DOHH2 (cell line): ENCODE results near the gene KANK4.

Experiments used
- H3F3A ChIP-seq: fragments of 200-600 bp; sonication (generic), shearing (Covaris generic); 2 replicates; pipeline ENCODE4 v1.6.0; 2016; ENCODE audit warnings: antibody characterized with exemption, mild to moderate bottlenecking; ENCODE audit not compliant: control insufficient read depth, insufficient read depth
- H3K27ac ChIP-seq: fragments of 200-600 bp; sonication (generic); 2 replicates; pipeline ENCODE4 v1.5.1; 2014; ENCODE audit warnings: low read depth, mild to moderate bottlenecking, low read length, moderate library complexity
- H3K27me3 ChIP-seq: fragments of 200-600 bp; sonication (generic); 2 replicates; pipeline ENCODE4 v1.6.1; 2014; ENCODE audit warnings: mild to moderate bottlenecking, low read length, mixed read lengths; ENCODE audit not compliant: control insufficient read depth
- H3K36me3 ChIP-seq: fragments of 200-600 bp; sonication (generic); 2 replicates; pipeline ENCODE4 v1.6.1; 2014; ENCODE audit warnings: mild to moderate bottlenecking, low read length, moderate library complexity, mixed read lengths; ENCODE audit not compliant: control insufficient read depth
- H3K4me1 ChIP-seq: fragments of 200-600 bp; sonication (generic); 2 replicates; pipeline ENCODE4 v1.6.1; 2014; ENCODE audit warnings: mild to moderate bottlenecking, low read length, mixed read lengths; ENCODE audit not compliant: control insufficient read depth
- H3K4me2 ChIP-seq: fragments of 200-600 bp; sonication (generic); 2 replicates; pipeline ENCODE4 v1.6.0; 2014; ENCODE audit warnings: mild to moderate bottlenecking, low read length, moderate library complexity
- H3K4me3 ChIP-seq: fragments of 200-600 bp; sonication (generic); 2 replicates; pipeline ENCODE4 v1.5.1; 2014; ENCODE audit warnings: mild to moderate bottlenecking, low read length, mixed read lengths
- H3K79me2 ChIP-seq: fragments of 200-600 bp; sonication (generic); 2 replicates; pipeline ENCODE4 v1.6.1; 2014; ENCODE audit warnings: mild to moderate bottlenecking, low read length, mixed read lengths; ENCODE audit not compliant: control insufficient read depth
- H3K9me2 ChIP-seq: fragments of 200-600 bp; sonication (generic); replicated peaks from 2 replicates; pipeline ENCODE4 v1.6.1; 2014; ENCODE audit warnings: mild to moderate bottlenecking, low read length, mixed read lengths; ENCODE audit not compliant: control insufficient read depth
- H3K9me3 ChIP-seq: fragments of 200-600 bp; sonication (generic); 2 replicates; pipeline ENCODE4 v1.6.1; 2014; ENCODE audit warnings: antibody characterized with exemption, low read length, mixed read lengths; ENCODE audit not compliant: control insufficient read depth, insufficient read depth
- H4K20me1 ChIP-seq: fragments of 200-600 bp; sonication (generic); 2 replicates; pipeline ENCODE4 v1.6.0; 2014; ENCODE audit warnings: low read depth, mild to moderate bottlenecking, antibody characterized with exemption, low read length, moderate library complexity; ENCODE audit not compliant: control insufficient read depth, insufficient read depth
- EZH2phosphoT487 ChIP-seq: fragments of 200-600 bp; sonication (generic); IDR thresholded peaks from 2 replicates; pipeline ENCODE4 v1.6.1; 2017; ENCODE audit warnings: borderline replicate concordance, mild to moderate bottlenecking, antibody characterized with exemption, low read length, moderate library complexity, mixed read lengths
- TF ChIP-seq, protein P1 (sequence below): fragments of 200-600 bp; sonication (generic); IDR thresholded peaks from one replicate; pipeline ENCODE4 v1.5.1; 2014; ENCODE audit warnings: antibody characterized with exemption, mild to moderate bottlenecking, low read depth, low read length; ENCODE audit not compliant: poor library complexity, severe bottlenecking

Gene KANK4

DNA sequence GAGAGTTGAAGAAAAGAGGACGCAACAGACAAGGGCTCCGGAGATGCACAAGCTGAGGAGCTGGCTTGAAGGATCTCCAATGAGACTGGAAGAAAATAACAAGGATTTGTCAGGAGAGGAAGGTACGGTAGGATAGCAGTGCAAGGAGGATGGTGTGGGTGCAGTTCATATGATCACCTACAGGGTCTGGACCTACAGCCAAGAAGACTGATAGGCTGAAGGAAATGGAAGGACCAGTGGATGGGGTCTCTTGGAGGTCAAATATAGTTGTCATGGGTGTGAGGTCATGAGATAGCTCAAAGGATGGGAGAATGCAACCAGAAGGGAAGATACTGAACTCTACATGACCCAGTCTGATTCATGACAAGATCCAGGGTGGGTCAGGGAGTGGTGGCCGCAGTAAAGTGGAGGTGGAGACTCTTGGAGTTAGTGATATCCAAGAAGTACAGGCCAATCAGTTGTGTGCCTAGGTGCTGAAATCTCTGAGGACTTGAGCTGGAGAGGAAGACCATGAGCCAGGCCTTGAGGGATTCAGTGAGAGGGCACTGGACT, 15.3 kb upstream of the KANK4 start:
- no peaks in the 10 kb centered on the region for H4K20me1 ChIP-seq
- no peaks in the 10 kb centered on the region for H3K9me3 ChIP-seq
- no peaks in the 10 kb centered on the region for H3K27me3 ChIP-seq
- H3K36me3 ChIP-seq = no peaks in the 10 kb centered on the region
- no peak overlapping the region for H3K4me2 ChIP-seq
- no peaks in the 10 kb centered on the region for H3K79me2 ChIP-seq
- TF ChIP-seq EZH2phosphoT487 = no peak
- TF ChIP-seq, protein P1, sequence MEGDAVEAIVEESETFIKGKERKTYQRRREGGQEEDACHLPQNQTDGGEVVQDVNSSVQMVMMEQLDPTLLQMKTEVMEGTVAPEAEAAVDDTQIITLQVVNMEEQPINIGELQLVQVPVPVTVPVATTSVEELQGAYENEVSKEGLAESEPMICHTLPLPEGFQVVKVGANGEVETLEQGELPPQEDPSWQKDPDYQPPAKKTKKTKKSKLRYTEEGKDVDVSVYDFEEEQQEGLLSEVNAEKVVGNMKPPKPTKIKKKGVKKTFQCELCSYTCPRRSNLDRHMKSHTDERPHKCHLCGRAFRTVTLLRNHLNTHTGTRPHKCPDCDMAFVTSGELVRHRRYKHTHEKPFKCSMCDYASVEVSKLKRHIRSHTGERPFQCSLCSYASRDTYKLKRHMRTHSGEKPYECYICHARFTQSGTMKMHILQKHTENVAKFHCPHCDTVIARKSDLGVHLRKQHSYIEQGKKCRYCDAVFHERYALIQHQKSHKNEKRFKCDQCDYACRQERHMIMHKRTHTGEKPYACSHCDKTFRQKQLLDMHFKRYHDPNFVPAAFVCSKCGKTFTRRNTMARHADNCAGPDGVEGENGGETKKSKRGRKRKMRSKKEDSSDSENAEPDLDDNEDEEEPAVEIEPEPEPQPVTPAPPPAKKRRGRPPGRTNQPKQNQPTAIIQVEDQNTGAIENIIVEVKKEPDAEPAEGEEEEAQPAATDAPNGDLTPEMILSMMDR = no peak
- H3K27ac ChIP-seq = no peak overlapping the region
- H3K9me2 ChIP-seq = no peaks in the 10 kb centered on the region
- no peaks in the 10 kb centered on the region for H3F3A ChIP-seq
- no peak overlapping the region for H3K4me3 ChIP-seq
- H3K4me1 ChIP-seq = no peaks in the 10 kb centered on the region

DNA sequence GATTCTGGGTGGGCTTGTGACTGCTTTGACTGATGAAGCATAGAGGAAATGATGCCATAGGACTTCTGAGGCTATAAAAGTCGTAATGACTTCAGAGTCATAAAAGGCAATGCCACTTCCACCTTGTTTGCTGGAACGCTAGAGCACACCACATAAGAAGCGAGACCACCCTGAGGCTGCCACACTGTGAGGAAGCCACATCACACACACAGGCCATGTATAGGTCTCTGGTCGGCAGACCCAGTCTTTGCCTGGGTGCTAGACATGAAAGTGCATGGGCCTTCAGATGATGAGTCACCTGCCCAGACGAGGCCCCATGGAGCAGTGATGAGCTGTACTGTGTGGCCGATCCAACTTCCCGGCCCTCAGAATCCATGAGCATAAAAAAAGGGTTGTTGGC, 14.2 kb upstream of the KANK4 start:
- Histone ChIP-seq H3K27me3 (no peaks in the 10 kb centered on the region), H3K79me2 (no peaks in the 10 kb centered on the region), H3K4me3 (no peak overlapping the region), H3K4me2 (no peak overlapping the region), H3F3A (no peaks in the 10 kb centered on the region), H3K27ac (no peak overlapping the region), H3K9me3 (no peaks in the 10 kb centered on the region), H3K36me3 (no peaks in the 10 kb centered on the region), H3K4me1 (no peaks in the 10 kb centered on the region), H3K9me2 (no peaks in the 10 kb centered on the region), H4K20me1 (no peaks in the 10 kb centered on the region)
- TF ChIP-seq EZH2phosphoT487 = no peak
- TF ChIP-seq, protein P1 = no peak

DNA sequence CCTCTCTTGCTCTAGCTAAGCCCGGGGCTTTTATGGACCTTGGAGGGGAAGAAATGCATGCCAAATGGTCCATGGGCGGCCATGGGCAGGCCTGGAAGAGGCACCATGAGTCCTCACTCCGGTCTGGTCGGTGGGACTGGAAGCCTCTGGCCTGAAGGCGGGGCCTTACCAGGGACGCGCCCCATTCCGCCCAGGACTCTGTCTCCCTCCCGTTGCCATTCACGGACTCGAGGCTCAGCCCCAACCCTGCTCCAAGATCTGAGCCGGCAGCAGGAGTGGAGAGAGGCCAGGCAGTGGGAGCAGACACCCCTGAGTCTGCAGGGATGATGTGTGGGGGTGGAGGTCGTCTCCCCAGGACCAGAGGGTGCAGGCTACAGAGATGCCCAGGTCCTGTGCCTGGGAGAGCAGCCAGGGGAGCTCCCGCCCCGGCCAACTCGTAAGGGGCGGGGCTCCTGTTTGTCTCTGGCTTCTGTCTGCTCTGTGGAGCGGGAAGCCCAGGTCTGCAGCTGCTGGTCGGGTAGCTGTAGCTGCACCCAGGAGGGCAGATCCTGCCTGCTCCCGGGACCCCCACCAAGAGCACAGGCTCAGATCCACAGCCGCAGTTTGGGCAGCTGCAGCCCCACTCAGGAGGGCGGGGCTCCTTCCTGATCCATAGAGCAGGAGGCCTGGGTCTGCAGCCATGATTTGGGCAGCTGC, 8.3 kb upstream of the KANK4 start:
- Histone ChIP-seq H3K27ac (no peak overlapping the region), H3K4me3 (no peak overlapping the region), H3K9me2 (no peaks in the 10 kb centered on the region), H3K79me2 (no peaks in the 10 kb centered on the region), H3F3A (no peaks in the 10 kb centered on the region), H3K4me1 (no peaks in the 10 kb centered on the region), H3K27me3 (no peaks in the 10 kb centered on the region), H3K4me2 (no peak overlapping the region), H3K36me3 (no peaks in the 10 kb centered on the region), H4K20me1 (no peaks in the 10 kb centered on the region), H3K9me3 (no peaks in the 10 kb centered on the region)
- TF ChIP-seq EZH2phosphoT487 = no peak
- TF ChIP-seq, protein P1 = no peak
